ENCODE results near the gene SRRM2.
"Not testable (repeated sequence)": the region's sequence is repeated elsewhere in the genome, so short reads cannot be mapped to it uniquely, and the experiment has no call there.

Gene SRRM2

GRCh38 chr16:2720719-2721633, 31.5 kb upstream of the SRRM2 start:
- peak; percentile 92 for TF ChIP-seq CTCF (IDR thresholded peaks at IDR 0.05; ENCODE audit: extremely low read depth, missing control alignments)
- peak; percentile 96 for DNase-seq (ENCODE audit: low spot score)

- DNase-seq (ENCODE audit: low spot score): not testable (repeated sequence)
Measured at GRCh38 chr16:2721634-2722173, 30.7 kb upstream of the SRRM2 start.

GRCh38 chr16:2724088-2724676, 28.3 kb upstream of the SRRM2 start:
- no peak for TF ChIP-seq CTCF (IDR thresholded peaks at IDR 0.05; ENCODE audit: extremely low read depth, missing control alignments)
- no peak for DNase-seq (ENCODE audit: low spot score)

GRCh38 chr16:2724816-2725348, 27.6 kb upstream of the SRRM2 start:
- TF ChIP-seq CTCF (IDR thresholded peaks at IDR 0.05; ENCODE audit: extremely low read depth, missing control alignments): no peak
- DNase-seq (ENCODE audit: low spot score): no peak

- no peak for TF ChIP-seq CTCF (IDR thresholded peaks at IDR 0.05; ENCODE audit: extremely low read depth, missing control alignments)
- no peak for DNase-seq (ENCODE audit: low spot score)
Measured at GRCh38 chr16:2726923-2727322, 25.5 kb upstream of the SRRM2 start.

GRCh38 chr16:2728034-2728433, 24.4 kb upstream of the SRRM2 start:
- no peak for DNase-seq (ENCODE audit: low spot score)
- no peak for TF ChIP-seq CTCF (IDR thresholded peaks at IDR 0.05; ENCODE audit: extremely low read depth, missing control alignments)

GRCh38 chr16:2734844-2735515, 17.5 kb upstream of the SRRM2 start:
- TF ChIP-seq CTCF (IDR thresholded peaks at IDR 0.05; ENCODE audit: extremely low read depth, missing control alignments): no peak
- no peak for DNase-seq (ENCODE audit: low spot score)

Data from GM20000 (cell line).